HCT116 (cell line): ENCODE measurements around the gene PKN1.

Experiments used
- ATF3 ChIP-seq: IDR thresholded peaks from 2 replicates; pipeline ENCODE4 v1.6.1; 2012
- CEBPB ChIP-seq: IDR thresholded peaks from 2 replicates; pipeline ENCODE4 v1.6.1; 2012; ENCODE audit warnings: low read depth
- CTCF ChIP-seq, 3 experiments: fragments of 200-600 bp in 1 of 3; sonication (generic) in 1 of 3; IDR thresholded peaks in 2 of 3; conservative IDR thresholded peaks in 1 of 3; 2 replicates each; pipeline ENCODE4 v1.5.1; 2012 to 2017; ENCODE audit warnings: low read depth in 2 of 3, low read length in 2 of 3, antibody characterized with exemption in 1 of 3, borderline replicate concordance in 1 of 3, control low read depth in 1 of 3, mild to moderate bottlenecking in 1 of 3, mixed read lengths in 1 of 3, mixed run types in 1 of 3, moderate library complexity in 1 of 3; ENCODE audit not compliant: insufficient read depth in 1 of 3
- EZH2 ChIP-seq: fragments of 200-600 bp; sonication (generic); IDR thresholded peaks from 2 replicates; pipeline ENCODE4 v1.6.1; 2017; ENCODE audit warnings: antibody characterized with exemption, mixed run types
- FOSL1 ChIP-seq: IDR thresholded peaks from 2 replicates; pipeline ENCODE4 v1.6.1; 2012; ENCODE audit warnings: low read depth
- JUND ChIP-seq: IDR thresholded peaks from 2 replicates; pipeline ENCODE4 v1.6.1; 2012
- MAX ChIP-seq: IDR thresholded peaks from 2 replicates; pipeline ENCODE4 v1.6.1; 2012
- POLR2A ChIP-seq: IDR thresholded peaks from 2 replicates; pipeline ENCODE4 v1.7.0; 2011; ENCODE audit warnings: borderline replicate concordance; ENCODE audit not compliant: insufficient read depth, insufficient read length; ENCODE audit errors: extremely low read depth
- SIN3A ChIP-seq: IDR thresholded peaks from 2 replicates; pipeline ENCODE4 v1.6.1; 2012; ENCODE audit warnings: low read depth
- ZBTB33 ChIP-seq: IDR thresholded peaks from 2 replicates; pipeline ENCODE4 v1.6.1; 2011; ENCODE audit warnings: mild to moderate bottlenecking, low read length, moderate library complexity; ENCODE audit not compliant: insufficient replicate concordance; ENCODE audit errors: extremely low read depth
- ZNF274 ChIP-seq: fragments of 200-500 bp; sonication (Bioruptor generic); IDR thresholded peaks from 2 replicates; pipeline ENCODE4 v1.6.1; 2014; ENCODE audit warnings: mild to moderate bottlenecking, low read depth, low read length, inconsistent platforms

GRCh38 chr19:14402332-14403144 is 30.6 kb upstream of the PKN1 start:
- no peak for TF ChIP-seq SIN3A
- peak; percentile 48; the same call in 1 of the 2 replicates for TF ChIP-seq FOSL1
- TF ChIP-seq CTCF (IDR thresholded peaks at IDR 0.05 in 2 of 3, conservative IDR thresholded peaks at IDR 0.05 in 1 of 3; ENCODE audit: borderline replicate concordance in 1 of 3, insufficient read depth in 1 of 3, low read depth in 2 of 3, low read length in 2 of 3) = no peak
- no peak for TF ChIP-seq POLR2A
- no peak for TF ChIP-seq ZBTB33
- no peak for TF ChIP-seq EZH2
- no peak for TF ChIP-seq CEBPB
- TF ChIP-seq ZNF274 = no peak
- TF ChIP-seq MAX = no peak
- peak; percentile 32; the same call in 1 of the 2 replicates for TF ChIP-seq JUND
- no peak for TF ChIP-seq ATF3
